A549 (cell line): ENCODE results near the gene CCDC12. TPM values are rescaled to one million over a fixed set of nuclear protein-coding genes. Genes with fewer than 3 reads are reported as not detected.

Source experiments
- ATAC-seq, 2 experiments: fragments of 200-7000 bp in 1 of 2; fragments of >200 bp in 1 of 2; cut with Nextera tagmentation in 1 of 2; cut with Tn5 transposase in 1 of 2; 3 replicates each; pipeline versions ENCODE4 v1.8.0 to v1.9.1; 2018 to 2020; ENCODE audit warnings: mild to moderate bottlenecking in 1 of 2, moderate library complexity in 1 of 2
- CTCF ChIA-PET: fragments of 300-600 bp; sonication (Branson Sonifier 250); formaldehyde crosslinking; extraction: SDS; loops from one replicate; lab custom pipeline; 2021; ENCODE audit warnings: antibody characterized with exemption, inconsistent platforms; lab: Yijun Ruan, JAX
- POLR2A ChIA-PET: fragments of 350-600 bp; formaldehyde crosslinking; extraction: SDS; loops from one replicate; lab custom pipeline; 2021; ENCODE audit warnings: antibody characterized with exemption, inconsistent platforms; lab: Yijun Ruan, JAX
- DNase-seq, 2 experiments: peaks; one replicate each; pipeline versions ENCODE4 v3.0.0 to v3.0.0-alpha.2; 2011 to 2016; ENCODE audit warnings: low read depth in 1 of 2, low spot score in 1 of 2
- FAIRE-seq: peaks from 2 replicates; lab custom pipeline; 2011; peaks lifted over from hg19 to GRCh38; lab: Jason Lieb, UNC
- H3K27ac ChIP-seq, 2 experiments: fragments of >200 bp; sonication (Bioruptor Twin); formaldehyde crosslinking; 3 replicates each; pipeline ENCODE4 v1.5.1; 2016 to 2017
- H3K4me1 ChIP-seq: fragments of >200 bp; sonication (Bioruptor Twin); formaldehyde crosslinking; 3 replicates; pipeline ENCODE4 v1.6.1; 2016
- H3K4me2 ChIP-seq: fragments of >200 bp; sonication (Bioruptor Twin); formaldehyde crosslinking; 3 replicates; pipeline ENCODE4 v1.6.1; 2016
- H3K4me3 ChIP-seq: fragments of >200 bp; sonication (Bioruptor Twin); formaldehyde crosslinking; 3 replicates; pipeline ENCODE4 v1.5.1; 2016
- H3K9me3 ChIP-seq: fragments of >200 bp; sonication (Bioruptor Twin); formaldehyde crosslinking; 3 replicates; pipeline ENCODE4 v1.6.1; 2016
- BHLHE40 ChIP-seq: IDR thresholded peaks from 2 replicates; pipeline ENCODE4 v1.6.1; 2012; ENCODE audit warnings: low read depth, low read length, inconsistent platforms
- CBX2 ChIP-seq: fragments of 200-600 bp; sonication (generic); IDR thresholded peaks from 2 replicates; pipeline ENCODE4 v1.6.1; 2016; ENCODE audit warnings: low read depth, mild to moderate bottlenecking, borderline replicate concordance
- CBX8 ChIP-seq: fragments of 200-600 bp; sonication (generic); IDR thresholded peaks from 2 replicates; pipeline ENCODE4 v1.6.1; 2016
- CEBPB ChIP-seq, 2 experiments: fragments of >200 bp in 1 of 2; sonication (Bioruptor Twin) in 1 of 2; formaldehyde crosslinking in 1 of 2; IDR thresholded peaks; 2 replicates each; pipeline ENCODE4 v1.6.1; 2012 to 2016
- CHD2 ChIP-seq: fragments of 150-350 bp; IDR thresholded peaks from 2 replicates; pipeline ENCODE4 v1.6.1; 2014; ENCODE audit warnings: low read length; ENCODE audit not compliant: partially characterized antibody
- CHD4 ChIP-seq: fragments of 200-600 bp; sonication (generic); IDR thresholded peaks from 2 replicates; pipeline ENCODE4 v1.6.1; 2016; ENCODE audit warnings: antibody characterized with exemption, mild to moderate bottlenecking, borderline replicate concordance
- EHF ChIP-seq: fragments of 250-450 bp; sonication (Bioruptor Pico); IDR thresholded peaks from 2 replicates; pipeline ENCODE4 v1.5.0; 2020; ENCODE audit warnings: mild to moderate bottlenecking
- EP300 ChIP-seq, 2 experiments: fragments of >200 bp; sonication (Bioruptor Twin); formaldehyde crosslinking; IDR thresholded peaks; 2 replicates in 1 of 2; 3 replicates in 1 of 2; pipeline ENCODE4 v1.6.1; 2016 to 2017
- ESRRA ChIP-seq: fragments of 150-350 bp; IDR thresholded peaks from 2 replicates; pipeline ENCODE4 v1.6.1; 2014; ENCODE audit warnings: mild to moderate bottlenecking, low read length, borderline replicate concordance
- FOSB ChIP-seq: fragments of 250-450 bp; sonication (Bioruptor Pico); IDR thresholded peaks from 2 replicates; pipeline ENCODE4 v1.5.0; 2020; ENCODE audit warnings: mild to moderate bottlenecking, moderate library complexity
- FOXS1 ChIP-seq: fragments of 250-450 bp; sonication (Bioruptor Pico); IDR thresholded peaks from 2 replicates; pipeline ENCODE4 v1.5.0; 2020; ENCODE audit warnings: mild to moderate bottlenecking, moderate library complexity
- JUNB ChIP-seq: fragments of >200 bp; sonication (Bioruptor Twin); formaldehyde crosslinking; IDR thresholded peaks from 2 replicates; pipeline ENCODE4 v1.6.1; 2016
- KDM1A ChIP-seq: fragments of 200-600 bp; sonication (generic); IDR thresholded peaks from 2 replicates; pipeline ENCODE4 v1.6.1; 2016; ENCODE audit warnings: low read depth, mild to moderate bottlenecking
- NPAS2 ChIP-seq: fragments of 250-450 bp; sonication (Bioruptor Pico); IDR thresholded peaks from 2 replicates; pipeline ENCODE4 v1.8.0; 2022; ENCODE audit warnings: mild to moderate bottlenecking, moderate library complexity, borderline replicate concordance
- POLR2A ChIP-seq: IDR thresholded peaks from 2 replicates; pipeline ENCODE4 v1.6.1; 2012; ENCODE audit warnings: mild to moderate bottlenecking, low read length
- POLR2AphosphoS2 ChIP-seq: conservative IDR thresholded peaks from 2 replicates; pipeline ENCODE4 v1.6.1; 2012; ENCODE audit warnings: low read length, improper control_type of control experiment, inconsistent platforms
- RARB ChIP-seq: fragments of 250-450 bp; sonication (Bioruptor Pico); IDR thresholded peaks from 2 replicates; pipeline ENCODE4 v1.8.0; 2021; ENCODE audit warnings: mild to moderate bottlenecking, moderate library complexity
- RCOR1 ChIP-seq: fragments of 150-350 bp; IDR thresholded peaks from 2 replicates; pipeline ENCODE4 v1.6.1; 2014; ENCODE audit warnings: antibody characterized with exemption, low read length, low read depth
- RFX5 ChIP-seq: fragments of 450-650 bp; IDR thresholded peaks from 2 replicates; pipeline ENCODE4 v1.7.1; 2014; ENCODE audit warnings: antibody characterized with exemption, mild to moderate bottlenecking, moderate library complexity
- RNF2 ChIP-seq: fragments of 200-600 bp; sonication (generic); IDR thresholded peaks from 2 replicates; pipeline ENCODE4 v1.6.1; 2016; ENCODE audit warnings: low read depth, mild to moderate bottlenecking, antibody characterized with exemption, moderate library complexity, borderline replicate concordance
- TP53 ChIP-seq: fragments of 250-450 bp; sonication (Bioruptor Pico); IDR thresholded peaks from 2 replicates; pipeline ENCODE4 v1.5.0; 2021; ENCODE audit warnings: mild to moderate bottlenecking, moderate library complexity
- WGBS: methylation state at CpG from one replicate; pipeline ENCODE4 v1.1.6; 2017; ENCODE audit errors: missing lambda C conversion rate; 5-methylcytosine and 5-hydroxymethylcytosine counted together
- polyA plus RNA-seq, 4 experiments: library from polyadenylated mRNA; depleted of rRNA in 3 of 4; stranded (reverse); fragments of >200 nt; fragmentation: RNase III in 1 of 4; extraction: RNeasy Plus Mini Kit Qiagen cat#74134 plus additional on column Dnase treatment in 1 of 4; gene quantifications; 2 replicates in 3 of 4; 3 replicates in 1 of 4; pipeline ENCODE4 v1.2.3, GENCODE V29; 2011 to 2017
- TF ChIP-seq, protein P1 (sequence below): fragments of >200 bp; sonication (Bioruptor Twin); formaldehyde crosslinking; IDR thresholded peaks from 2 replicates; pipeline ENCODE4 v1.6.1; 2016
- TF ChIP-seq, protein P2 (sequence below): fragments of 150-350 bp; IDR thresholded peaks from 2 replicates; pipeline ENCODE4 v1.6.1; 2014; ENCODE audit warnings: low read depth, mild to moderate bottlenecking, low read length
- TF ChIP-seq, protein P3 (sequence below): IDR thresholded peaks from 2 replicates; pipeline ENCODE4 v1.6.1; 2012
- TF ChIP-seq, protein P4 (sequence below): fragments of 250-450 bp; sonication (Bioruptor Pico); IDR thresholded peaks from 2 replicates; pipeline ENCODE4 v1.5.0; 2021; ENCODE audit warnings: mild to moderate bottlenecking, moderate library complexity, borderline replicate concordance

CCDC12 gene
- polyA plus RNA-seq, 2 of the 4 experiments (the other 2 are of a cell fraction), result 34.8 to 81.0 TPM

DNA sequence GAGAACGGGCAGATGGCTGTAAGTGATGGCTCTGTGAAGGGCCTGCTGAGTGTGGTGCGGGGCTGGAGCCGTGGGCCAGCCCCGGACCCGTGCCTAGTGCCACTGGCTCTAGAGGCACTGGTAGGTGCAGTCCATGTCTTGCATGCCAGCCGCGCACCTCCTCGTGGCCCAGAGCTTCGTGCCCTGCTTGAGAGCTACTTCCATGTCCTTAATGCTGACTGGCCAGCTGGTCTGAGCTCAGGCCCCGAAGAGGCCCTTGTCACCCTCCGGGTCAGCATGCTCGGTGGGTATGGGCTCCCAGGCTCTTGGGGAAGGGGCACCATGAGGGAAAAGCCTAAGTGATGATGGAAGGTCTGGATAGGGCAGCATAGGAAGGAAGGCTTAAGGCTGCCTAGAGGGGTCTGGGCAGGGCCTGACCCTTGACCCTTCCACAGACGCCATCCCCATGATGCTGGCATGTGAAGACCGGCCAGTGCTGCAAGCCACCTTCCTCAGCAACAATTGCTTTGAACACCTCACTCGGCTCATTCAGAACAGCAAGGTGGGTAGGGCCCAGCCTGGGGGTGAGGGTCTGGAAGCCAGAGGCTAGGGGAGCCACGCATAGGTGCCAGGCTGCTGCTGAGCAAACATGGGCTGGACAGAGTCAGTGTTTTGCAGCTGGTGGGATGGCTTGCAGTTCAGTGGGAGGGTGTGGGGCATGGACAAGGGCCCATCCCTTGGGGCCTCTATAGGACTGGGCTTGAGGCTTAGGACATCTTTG is 15.0 kb upstream of the CCDC12 start:
- Histone ChIP-seq H3K9me3 (no peaks in the 10 kb centered on the region), H3K27ac (no peak overlapping the region), H3K4me2 (no peak overlapping the region), H3K4me3 (no peak overlapping the region), H3K4me1 (peaks cover 16% of the 10 kb centered on the region)
- 94% methylated on average over 9 of the region's 16 CpGs for WGBS
- TF ChIP-seq RFX5, result no peak
- no peak for TF ChIP-seq CHD2
- no peak for TF ChIP-seq POLR2A
- TF ChIP-seq, protein P1, sequence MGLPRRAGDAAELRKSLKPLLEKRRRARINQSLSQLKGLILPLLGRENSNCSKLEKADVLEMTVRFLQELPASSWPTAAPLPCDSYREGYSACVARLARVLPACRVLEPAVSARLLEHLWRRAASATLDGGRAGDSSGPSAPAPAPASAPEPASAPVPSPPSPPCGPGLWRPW, result no peak
- TF ChIP-seq RARB (CRISPR knock-in tag), result no peak
- TF ChIP-seq POLR2AphosphoS2, result no peak
- TF ChIP-seq EP300 (IDR thresholded peaks at IDR 0.05), result no peak
- TF ChIP-seq FOXS1 (CRISPR knock-in tag), result no peak
- no peak for TF ChIP-seq NPAS2
- no peak for TF ChIP-seq EHF (CRISPR knock-in tag)
- TF ChIP-seq, protein P2, sequence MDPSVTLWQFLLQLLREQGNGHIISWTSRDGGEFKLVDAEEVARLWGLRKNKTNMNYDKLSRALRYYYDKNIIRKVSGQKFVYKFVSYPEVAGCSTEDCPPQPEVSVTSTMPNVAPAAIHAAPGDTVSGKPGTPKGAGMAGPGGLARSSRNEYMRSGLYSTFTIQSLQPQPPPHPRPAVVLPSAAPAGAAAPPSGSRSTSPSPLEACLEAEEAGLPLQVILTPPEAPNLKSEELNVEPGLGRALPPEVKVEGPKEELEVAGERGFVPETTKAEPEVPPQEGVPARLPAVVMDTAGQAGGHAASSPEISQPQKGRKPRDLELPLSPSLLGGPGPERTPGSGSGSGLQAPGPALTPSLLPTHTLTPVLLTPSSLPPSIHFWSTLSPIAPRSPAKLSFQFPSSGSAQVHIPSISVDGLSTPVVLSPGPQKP, result no peak
- no peak for TF ChIP-seq FOSB (CRISPR knock-in tag)
- no peak for TF ChIP-seq CBX8
- TF ChIP-seq ESRRA, result no peak
- TF ChIP-seq, protein P3, sequence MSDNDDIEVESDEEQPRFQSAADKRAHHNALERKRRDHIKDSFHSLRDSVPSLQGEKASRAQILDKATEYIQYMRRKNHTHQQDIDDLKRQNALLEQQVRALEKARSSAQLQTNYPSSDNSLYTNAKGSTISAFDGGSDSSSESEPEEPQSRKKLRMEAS, result no peak
- TF ChIP-seq KDM1A, result no peak
- TF ChIP-seq BHLHE40, result no peak
- TF ChIP-seq CBX2, result no peak
- TF ChIP-seq CEBPB (IDR thresholded peaks at IDR 0.05), result no peak
- TF ChIP-seq TP53 (CRISPR knock-in tag), result no peak
- FAIRE-seq, result no peak
- ChIA-PET CTCF (interaction anchor here (1.0 to 2.6 kb wide), 3 partner anchors 12 to 125 kb away, joined by 3 to 20 read pairs (median 4); partner anchors contain the start of gene NBEAL2), POLR2A (interaction anchor here (0.7 to 1.5 kb wide), 2 partner anchors 12 to 15 kb away, joined by 3 read pairs; partner anchors contain the start of gene NBEAL2)
- no peak for DNase-seq
- ATAC-seq, result no peak

DNA sequence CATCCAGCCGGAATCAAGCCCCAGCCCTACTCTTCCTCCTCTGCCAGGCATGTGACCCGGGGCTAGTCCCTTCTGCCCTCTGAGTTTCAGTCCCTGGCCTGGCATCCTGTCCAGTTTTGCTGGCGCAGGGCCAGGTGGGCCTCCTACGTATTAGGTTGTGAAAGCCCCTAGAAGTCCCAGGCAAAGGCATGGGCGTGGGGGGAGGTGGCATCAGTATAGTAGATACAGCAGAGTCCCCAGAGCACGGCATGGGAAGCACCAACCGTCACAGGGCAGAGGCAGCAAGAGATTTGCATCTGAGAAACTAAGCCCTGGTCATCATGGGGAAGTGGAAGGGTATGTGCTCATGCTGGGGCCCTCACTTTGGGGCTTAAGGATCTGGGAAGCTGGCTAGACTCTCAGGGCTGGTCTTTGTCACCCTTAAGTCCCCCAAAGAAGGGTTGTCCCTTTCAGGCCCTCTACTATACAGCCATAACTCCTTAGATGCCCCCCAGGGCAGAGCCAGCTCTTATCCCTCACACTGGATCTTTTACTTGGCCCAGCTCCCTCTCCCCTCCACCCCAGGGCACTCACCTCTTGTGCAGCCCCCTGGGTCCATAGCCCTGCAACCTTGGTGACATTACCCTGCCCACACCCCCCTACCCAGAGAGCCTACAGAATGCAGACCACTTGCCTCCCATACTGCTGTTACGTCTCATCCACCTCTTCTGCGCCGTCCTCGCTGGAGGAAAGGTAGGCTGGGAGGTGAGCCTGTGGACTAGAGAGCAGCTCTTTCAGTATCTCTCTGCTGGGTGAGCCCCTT is 14.2 kb upstream of the CCDC12 start:
- Histone ChIP-seq H3K9me3 (no peaks in the 10 kb centered on the region), H3K4me2 (no peak overlapping the region), H3K27ac (no peak overlapping the region), H3K4me3 (no peak overlapping the region), H3K4me1 (peaks cover 20% of the 10 kb centered on the region)
- FAIRE-seq, result no peak
- no peak for ATAC-seq
- DNase-seq, result no peak
- ChIA-PET CTCF (interaction anchor here (1.2 kb wide), 1 partner anchor 67 kb away, joined by 4 read pairs; no protein-coding TSS in a partner anchor), POLR2A (interaction anchor here (1.5 kb wide), 1 partner anchor 11 kb away, joined by 3 read pairs; the partner anchor contains the start of gene NBEAL2)
- TF ChIP-seq EHF (CRISPR knock-in tag) (no peak), RCOR1 (no peak), CBX8 (no peak), RNF2 (no peak), CHD4 (no peak), JUNB (no peak)
- TF ChIP-seq, protein P4, sequence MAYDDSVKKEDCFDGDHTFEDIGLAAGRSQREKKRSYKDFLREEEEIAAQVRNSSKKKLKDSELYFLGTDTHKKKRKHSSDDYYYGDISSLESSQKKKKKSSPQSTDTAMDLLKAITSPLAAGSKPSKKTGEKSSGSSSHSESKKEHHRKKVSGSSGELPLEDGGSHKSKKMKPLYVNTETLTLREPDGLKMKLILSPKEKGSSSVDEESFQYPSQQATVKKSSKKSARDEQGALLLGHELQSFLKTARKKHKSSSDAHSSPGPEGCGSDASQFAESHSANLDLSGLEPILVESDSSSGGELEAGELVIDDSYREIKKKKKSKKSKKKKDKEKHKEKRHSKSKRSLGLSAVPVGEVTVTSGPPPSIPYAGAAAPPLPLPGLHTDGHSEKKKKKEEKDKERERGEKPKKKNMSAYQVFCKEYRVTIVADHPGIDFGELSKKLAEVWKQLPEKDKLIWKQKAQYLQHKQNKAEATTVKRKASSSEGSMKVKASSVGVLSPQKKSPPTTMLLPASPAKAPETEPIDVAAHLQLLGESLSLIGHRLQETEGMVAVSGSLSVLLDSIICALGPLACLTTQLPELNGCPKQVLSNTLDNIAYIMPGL (CRISPR knock-in tag), result no peak
- 96% methylated on average over 8 of the region's 11 CpGs for WGBS
